HEK293 (cell line): ENCODE measurements around the gene KRI1.

Experiments used
- CTCF ChIA-PET: fragments of 350-600 bp; formaldehyde crosslinking; extraction: SDS; loops from one replicate; lab custom pipeline; 2021; ENCODE audit warnings: antibody characterized with exemption; lab: Yijun Ruan, JAX
- POLR2A ChIA-PET: fragments of 300-600 bp; formaldehyde crosslinking; extraction: SDS; loops from one replicate; lab custom pipeline; 2020; ENCODE audit warnings: antibody characterized with exemption, inconsistent platforms; lab: Yijun Ruan, JAX
- H3K27ac ChIP-seq: fragments of 200-500 bp; sonication (Bioruptor generic); 2 replicates; pipeline ENCODE4 v1.5.1; 2014; ENCODE audit warnings: low read depth, low read length, control low read depth, inconsistent platforms; ENCODE audit errors: extremely low read depth
- H3K36me3 ChIP-seq, 2 experiments: fragments of 200-500 bp in 1 of 2; sonication (Bioruptor generic) in 1 of 2; 1 replicate in 1 of 2; 2 replicates in 1 of 2; pipeline ENCODE4 v1.5.1; 2014 to 2017; ENCODE audit warnings: inconsistent platforms in 2 of 2, low read length in 2 of 2; ENCODE audit not compliant: control insufficient read depth in 2 of 2, insufficient read depth in 1 of 2
- H3K4me1 ChIP-seq: fragments of 200-500 bp; sonication (Bioruptor generic); 2 replicates; pipeline ENCODE4 v1.5.1; 2014; ENCODE audit warnings: mild to moderate bottlenecking, low read length, inconsistent platforms; ENCODE audit not compliant: control insufficient read depth, insufficient read depth
- H3K4me3 ChIP-seq: 2 replicates; pipeline ENCODE4 v1.5.1; 2011; ENCODE audit warnings: low read depth, mild to moderate bottlenecking, control low read depth, low read length, moderate library complexity
- H3K9me3 ChIP-seq: fragments of 200-500 bp; sonication (Bioruptor generic); 2 replicates; pipeline ENCODE4 v1.5.1; 2014; ENCODE audit warnings: low read depth, low read length, inconsistent platforms; ENCODE audit not compliant: control insufficient read depth, insufficient read depth
- GLI2 ChIP-seq: fragments of 450-650 bp; formaldehyde crosslinking; IDR thresholded peaks from 2 replicates; pipeline ENCODE4; 2017; ENCODE audit warnings: missing biosample characterization, missing genetic modification characterization, low read depth, borderline replicate concordance
- GLIS1 ChIP-seq: fragments of 450-650 bp; formaldehyde crosslinking; IDR thresholded peaks from 2 replicates; pipeline ENCODE4 v1.5.1; 2016; ENCODE audit warnings: missing biosample characterization, missing genetic modification characterization
- GLIS2 ChIP-seq: fragments of 450-650 bp; formaldehyde crosslinking; IDR thresholded peaks from 2 replicates; pipeline ENCODE4 v1.5.1; 2016; ENCODE audit warnings: missing biosample characterization, missing genetic modification characterization
- KLF10 ChIP-seq: fragments of 450-650 bp; IDR thresholded peaks from 2 replicates; pipeline ENCODE4 v1.5.1; 2018; ENCODE audit warnings: missing biosample characterization, mild to moderate bottlenecking, missing genetic modification characterization
- SCRT2 ChIP-seq: fragments of 450-650 bp; formaldehyde crosslinking; IDR thresholded peaks from 2 replicates; pipeline ENCODE4 v1.5.1; 2016; ENCODE audit warnings: missing biosample characterization, missing genetic modification characterization
- SP7 ChIP-seq: fragments of 450-650 bp; formaldehyde crosslinking; IDR thresholded peaks from 2 replicates; pipeline ENCODE4 v1.5.1; 2016; ENCODE audit warnings: missing biosample characterization, missing genetic modification characterization
- ZBTB48 ChIP-seq: fragments of 450-650 bp; formaldehyde crosslinking; IDR thresholded peaks from 2 replicates; pipeline ENCODE4 v1.5.1; 2016; ENCODE audit warnings: missing biosample characterization, missing genetic modification characterization
- ZBTB8A ChIP-seq: fragments of 450-650 bp; formaldehyde crosslinking; IDR thresholded peaks from 2 replicates; pipeline ENCODE4 v1.5.1; 2016; ENCODE audit warnings: missing biosample characterization, missing genetic modification characterization
- ZEB2 ChIP-seq: fragments of 450-650 bp; formaldehyde crosslinking; IDR thresholded peaks from 2 replicates; pipeline ENCODE4 v1.5.1; 2016; ENCODE audit warnings: missing biosample characterization, missing genetic modification characterization
- ZFP69B ChIP-seq: fragments of 450-650 bp; formaldehyde crosslinking; IDR thresholded peaks from 2 replicates; pipeline ENCODE4 v1.5.1; 2016; ENCODE audit warnings: missing biosample characterization, missing genetic modification characterization
- ZNF2 ChIP-seq: fragments of 450-650 bp; formaldehyde crosslinking; IDR thresholded peaks from 2 replicates; pipeline ENCODE4 v1.5.1; 2016; ENCODE audit warnings: missing biosample characterization, missing genetic modification characterization
- ZNF335 ChIP-seq: fragments of 450-650 bp; formaldehyde crosslinking; conservative IDR thresholded peaks from 2 replicates; pipeline ENCODE4 v1.5.1; 2016; ENCODE audit warnings: missing biosample characterization, missing genetic modification characterization
- ZNF394 ChIP-seq: fragments of 450-650 bp; formaldehyde crosslinking; IDR thresholded peaks from 2 replicates; pipeline ENCODE4 v1.5.1; 2016; ENCODE audit warnings: missing biosample characterization, missing genetic modification characterization, mild to moderate bottlenecking, moderate library complexity, borderline replicate concordance
- ZNF529 ChIP-seq: fragments of 450-650 bp; formaldehyde crosslinking; IDR thresholded peaks from 2 replicates; pipeline ENCODE4 v1.5.1; 2017; ENCODE audit warnings: missing genetic modification characterization, missing biosample characterization; ENCODE audit not compliant: insufficient replicate concordance
- ZNF548 ChIP-seq: fragments of 450-650 bp; formaldehyde crosslinking; IDR thresholded peaks from 2 replicates; pipeline ENCODE4 v1.5.1; 2016; ENCODE audit warnings: missing biosample characterization, missing genetic modification characterization
- ZNF600 ChIP-seq: fragments of 450-650 bp; formaldehyde crosslinking; IDR thresholded peaks from 2 replicates; pipeline ENCODE4 v1.5.1; 2016; ENCODE audit warnings: missing biosample characterization, missing genetic modification characterization
- ZNF654 ChIP-seq: fragments of 450-650 bp; formaldehyde crosslinking; IDR thresholded peaks from 2 replicates; pipeline ENCODE4 v1.5.1; 2016; ENCODE audit warnings: low read depth, missing biosample characterization, missing genetic modification characterization
- ZNF658 ChIP-seq: fragments of 450-650 bp; formaldehyde crosslinking; IDR thresholded peaks from 2 replicates; pipeline ENCODE4; 2016; ENCODE audit warnings: missing biosample characterization, missing genetic modification characterization
- TF ChIP-seq, protein P1 (sequence below): fragments of 450-650 bp; formaldehyde crosslinking; IDR thresholded peaks from 2 replicates; pipeline ENCODE4 v1.5.1; 2016; ENCODE audit warnings: missing biosample characterization, missing genetic modification characterization
- TF ChIP-seq, protein P2 (sequence below): fragments of 450-650 bp; formaldehyde crosslinking; IDR thresholded peaks from 2 replicates; pipeline ENCODE4 v1.5.1; 2017; ENCODE audit warnings: missing biosample characterization, missing genetic modification characterization
- TF ChIP-seq, protein P3 (sequence below): fragments of 450-650 bp; formaldehyde crosslinking; IDR thresholded peaks from 2 replicates; pipeline ENCODE4 v1.5.1; 2016; ENCODE audit warnings: missing biosample characterization, missing genetic modification characterization
- TF ChIP-seq, protein P4 (sequence below): fragments of 450-650 bp; formaldehyde crosslinking; IDR thresholded peaks from 2 replicates; pipeline ENCODE4 v1.5.1; 2016; ENCODE audit warnings: missing biosample characterization, missing genetic modification characterization
- TF ChIP-seq, protein P5 (sequence below): fragments of 450-650 bp; formaldehyde crosslinking; IDR thresholded peaks from 2 replicates; pipeline ENCODE4 v1.5.1; 2016; ENCODE audit warnings: missing biosample characterization, missing genetic modification characterization

Gene KRI1

GRCh38 chr19:10580979-10581631 is 15.3 kb upstream of the KRI1 start:
- ChIA-PET POLR2A (interaction anchor here (0.6 to 2.3 kb wide), 6 partner anchors 44 to 120 kb away, joined by 3 to 13 read pairs (median 4); partner anchors contain the start of genes QTRT1 and SLC44A2), CTCF (interaction anchor here (0.6 to 7.9 kb wide), 46 partner anchors 9 to 373 kb away, joined by 3 to 243 read pairs (median 4); partner anchors contain the start of genes CDKN2D, DNM2, KRI1 and QTRT1)
- H3K4me3 ChIP-seq = no peak overlapping the region
- no peaks in the 10 kb centered on the region for H3K36me3 ChIP-seq
- no peaks in the 10 kb centered on the region for H3K4me1 ChIP-seq
- TF ChIP-seq ZFP69B (tag by site-specific recombination) (peak; percentile 59; the same call in 1 of the 2 replicates), ZBTB8A (peak; percentile 33; the same call in 1 of the 2 replicates), ZNF658 (tag by site-specific recombination) (no peak), SCRT2 (tag by site-specific recombination) (0 out of 2 replicates have a peak, but pooled peaks have one; percentile 34), GLIS2 (tag by site-specific recombination) (peak; percentile 25; the same call in 1 of the 2 replicates), GLIS1 (peak; percentile 10; the same call in 1 of the 2 replicates), ZNF335 (tag by site-specific recombination) (peak; percentile 87), ZNF529 (tag by site-specific recombination) (no peak), ZNF654 (tag by site-specific recombination) (peak; percentile 95), KLF10 (tag by site-specific recombination) (peak; percentile 41; the same call in 1 of the 2 replicates), ZNF548 (tag by site-specific recombination) (no peak), ZBTB48 (tag by site-specific recombination) (0 out of 2 replicates have a peak, but pooled peaks have one; percentile 53), ZNF2 (tag by site-specific recombination) (peak; percentile 63; the same call in 1 of the 2 replicates), ZNF600 (peak; percentile 86), GLI2 (no peak), SP7 (tag by site-specific recombination) (0 out of 2 replicates have a peak, but pooled peaks have one; percentile 37), ZNF394 (tag by site-specific recombination) (0 out of 2 replicates have a peak, but pooled peaks have one; percentile 28), ZEB2 (tag by site-specific recombination) (0 out of 2 replicates have a peak, but pooled peaks have one; percentile 40)
- TF ChIP-seq, protein P1, sequence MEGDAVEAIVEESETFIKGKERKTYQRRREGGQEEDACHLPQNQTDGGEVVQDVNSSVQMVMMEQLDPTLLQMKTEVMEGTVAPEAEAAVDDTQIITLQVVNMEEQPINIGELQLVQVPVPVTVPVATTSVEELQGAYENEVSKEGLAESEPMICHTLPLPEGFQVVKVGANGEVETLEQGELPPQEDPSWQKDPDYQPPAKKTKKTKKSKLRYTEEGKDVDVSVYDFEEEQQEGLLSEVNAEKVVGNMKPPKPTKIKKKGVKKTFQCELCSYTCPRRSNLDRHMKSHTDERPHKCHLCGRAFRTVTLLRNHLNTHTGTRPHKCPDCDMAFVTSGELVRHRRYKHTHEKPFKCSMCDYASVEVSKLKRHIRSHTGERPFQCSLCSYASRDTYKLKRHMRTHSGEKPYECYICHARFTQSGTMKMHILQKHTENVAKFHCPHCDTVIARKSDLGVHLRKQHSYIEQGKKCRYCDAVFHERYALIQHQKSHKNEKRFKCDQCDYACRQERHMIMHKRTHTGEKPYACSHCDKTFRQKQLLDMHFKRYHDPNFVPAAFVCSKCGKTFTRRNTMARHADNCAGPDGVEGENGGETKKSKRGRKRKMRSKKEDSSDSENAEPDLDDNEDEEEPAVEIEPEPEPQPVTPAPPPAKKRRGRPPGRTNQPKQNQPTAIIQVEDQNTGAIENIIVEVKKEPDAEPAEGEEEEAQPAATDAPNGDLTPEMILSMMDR = peak; percentile 94
- TF ChIP-seq, protein P2, sequence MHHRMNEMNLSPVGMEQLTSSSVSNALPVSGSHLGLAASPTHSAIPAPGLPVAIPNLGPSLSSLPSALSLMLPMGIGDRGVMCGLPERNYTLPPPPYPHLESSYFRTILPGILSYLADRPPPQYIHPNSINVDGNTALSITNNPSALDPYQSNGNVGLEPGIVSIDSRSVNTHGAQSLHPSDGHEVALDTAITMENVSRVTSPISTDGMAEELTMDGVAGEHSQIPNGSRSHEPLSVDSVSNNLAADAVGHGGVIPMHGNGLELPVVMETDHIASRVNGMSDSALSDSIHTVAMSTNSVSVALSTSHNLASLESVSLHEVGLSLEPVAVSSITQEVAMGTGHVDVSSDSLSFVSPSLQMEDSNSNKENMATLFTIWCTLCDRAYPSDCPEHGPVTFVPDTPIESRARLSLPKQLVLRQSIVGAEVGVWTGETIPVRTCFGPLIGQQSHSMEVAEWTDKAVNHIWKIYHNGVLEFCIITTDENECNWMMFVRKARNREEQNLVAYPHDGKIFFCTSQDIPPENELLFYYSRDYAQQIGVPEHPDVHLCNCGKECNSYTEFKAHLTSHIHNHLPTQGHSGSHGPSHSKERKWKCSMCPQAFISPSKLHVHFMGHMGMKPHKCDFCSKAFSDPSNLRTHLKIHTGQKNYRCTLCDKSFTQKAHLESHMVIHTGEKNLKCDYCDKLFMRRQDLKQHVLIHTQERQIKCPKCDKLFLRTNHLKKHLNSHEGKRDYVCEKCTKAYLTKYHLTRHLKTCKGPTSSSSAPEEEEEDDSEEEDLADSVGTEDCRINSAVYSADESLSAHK (tag by site-specific recombination) = 0 out of 2 replicates have a peak, but pooled peaks have one; percentile 38
- TF ChIP-seq, protein P3, sequence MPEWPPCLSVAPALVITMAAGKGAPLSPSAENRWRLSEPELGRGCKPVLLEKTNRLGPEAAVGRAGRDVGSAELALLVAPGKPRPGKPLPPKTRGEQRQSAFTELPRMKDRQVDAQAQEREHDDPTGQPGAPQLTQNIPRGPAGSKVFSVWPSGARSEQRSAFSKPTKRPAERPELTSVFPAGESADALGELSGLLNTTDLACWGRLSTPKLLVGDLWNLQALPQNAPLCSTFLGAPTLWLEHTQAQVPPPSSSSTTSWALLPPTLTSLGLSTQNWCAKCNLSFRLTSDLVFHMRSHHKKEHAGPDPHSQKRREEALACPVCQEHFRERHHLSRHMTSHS (tag by site-specific recombination) = no peak
- TF ChIP-seq, protein P4, sequence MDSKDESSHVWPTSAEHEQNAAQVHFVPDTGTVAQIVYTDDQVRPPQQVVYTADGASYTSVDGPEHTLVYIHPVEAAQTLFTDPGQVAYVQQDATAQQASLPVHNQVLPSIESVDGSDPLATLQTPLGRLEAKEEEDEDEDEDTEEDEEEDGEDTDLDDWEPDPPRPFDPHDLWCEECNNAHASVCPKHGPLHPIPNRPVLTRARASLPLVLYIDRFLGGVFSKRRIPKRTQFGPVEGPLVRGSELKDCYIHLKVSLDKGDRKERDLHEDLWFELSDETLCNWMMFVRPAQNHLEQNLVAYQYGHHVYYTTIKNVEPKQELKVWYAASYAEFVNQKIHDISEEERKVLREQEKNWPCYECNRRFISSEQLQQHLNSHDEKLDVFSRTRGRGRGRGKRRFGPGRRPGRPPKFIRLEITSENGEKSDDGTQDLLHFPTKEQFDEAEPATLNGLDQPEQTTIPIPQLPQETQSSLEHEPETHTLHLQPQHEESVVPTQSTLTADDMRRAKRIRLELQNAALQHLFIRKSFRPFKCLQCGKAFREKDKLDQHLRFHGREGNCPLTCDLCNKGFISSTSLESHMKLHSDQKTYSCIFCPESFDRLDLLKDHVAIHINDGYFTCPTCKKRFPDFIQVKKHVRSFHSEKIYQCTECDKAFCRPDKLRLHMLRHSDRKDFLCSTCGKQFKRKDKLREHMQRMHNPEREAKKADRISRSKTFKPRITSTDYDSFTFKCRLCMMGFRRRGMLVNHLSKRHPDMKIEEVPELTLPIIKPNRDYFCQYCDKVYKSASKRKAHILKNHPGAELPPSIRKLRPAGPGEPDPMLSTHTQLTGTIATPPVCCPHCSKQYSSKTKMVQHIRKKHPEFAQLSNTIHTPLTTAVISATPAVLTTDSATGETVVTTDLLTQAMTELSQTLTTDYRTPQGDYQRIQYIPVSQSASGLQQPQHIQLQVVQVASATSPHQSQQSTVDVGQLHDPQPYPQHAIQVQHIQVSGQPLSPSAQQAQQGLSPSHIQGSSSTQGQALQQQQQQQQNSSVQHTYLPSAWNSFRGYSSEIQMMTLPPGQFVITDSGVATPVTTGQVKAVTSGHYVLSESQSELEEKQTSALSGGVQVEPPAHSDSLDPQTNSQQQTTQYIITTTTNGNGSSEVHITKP (tag by site-specific recombination) = 0 out of 2 replicates have a peak, but pooled peaks have one; percentile 40
- TF ChIP-seq, protein P5, sequence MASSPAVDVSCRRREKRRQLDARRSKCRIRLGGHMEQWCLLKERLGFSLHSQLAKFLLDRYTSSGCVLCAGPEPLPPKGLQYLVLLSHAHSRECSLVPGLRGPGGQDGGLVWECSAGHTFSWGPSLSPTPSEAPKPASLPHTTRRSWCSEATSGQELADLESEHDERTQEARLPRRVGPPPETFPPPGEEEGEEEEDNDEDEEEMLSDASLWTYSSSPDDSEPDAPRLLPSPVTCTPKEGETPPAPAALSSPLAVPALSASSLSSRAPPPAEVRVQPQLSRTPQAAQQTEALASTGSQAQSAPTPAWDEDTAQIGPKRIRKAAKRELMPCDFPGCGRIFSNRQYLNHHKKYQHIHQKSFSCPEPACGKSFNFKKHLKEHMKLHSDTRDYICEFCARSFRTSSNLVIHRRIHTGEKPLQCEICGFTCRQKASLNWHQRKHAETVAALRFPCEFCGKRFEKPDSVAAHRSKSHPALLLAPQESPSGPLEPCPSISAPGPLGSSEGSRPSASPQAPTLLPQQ = peak; percentile 87
- no peak overlapping the region for H3K27ac ChIP-seq
- no peaks in the 10 kb centered on the region for H3K9me3 ChIP-seq
